Measurements from ENCODE around the gene BEND5.

GRCh38 chr1:48695161-48695560, 81.5 kb downstream of the BEND5 start:
- TF ChIP-seq POLR2A (IDR thresholded peaks at IDR 0.05) (no peak), CTCF (IDR thresholded peaks at IDR 0.05) (no peak), POLR2AphosphoS5 (IDR thresholded peaks at IDR 0.05) (no peak), EP300 (IDR thresholded peaks at IDR 0.05) (no peak)

Data from sigmoid colon (tissue), 4 donors.